B cell (primary cell): ENCODE data around the gene PTPN7. TPM values are rescaled to one million over a fixed set of nuclear protein-coding genes. Genes with fewer than 3 reads are reported as not detected.

Experiments
- ATAC-seq: fragments of 200-7000 bp; cut with Tn5 transposase; one replicate; pipeline ENCODE4 v1.10.0; 2021; ENCODE audit warnings: low read depth, mild to moderate bottlenecking, moderate number of reproducible peaks, moderate library complexity
- CTCF ChIA-PET: fragments of 350-600 bp; sonication (Branson Sonifier 250); formaldehyde crosslinking; loops from one replicate; lab custom pipeline; 2021; ENCODE audit warnings: antibody characterized with exemption, inconsistent platforms; lab: Charles Lee
- POLR2A ChIA-PET: fragments of 350-600 bp; sonication (Branson Sonifier 250); formaldehyde crosslinking; loops from one replicate; lab custom pipeline; 2021; ENCODE audit warnings: antibody characterized with exemption; lab: Charles Lee
- DNase-seq: peaks from one replicate; pipeline ENCODE4 v3.0.0; 2013
- H2AFZ ChIP-seq: 2 replicates; pipeline ENCODE4 v1.6.1; 2012; ENCODE audit warnings: mild to moderate bottlenecking, low read depth, low read length; ENCODE audit not compliant: insufficient read depth, poor library complexity, severe bottlenecking
- H3K27ac ChIP-seq, 2 donors: 1 replicate in 1 of 2; 2 replicates in 1 of 2; pipeline ENCODE4 v1.5.1; 2012 to 2013; ENCODE audit warnings: low read length in 2 of 2, mild to moderate bottlenecking in 2 of 2, moderate library complexity in 1 of 2
- H3K27me3 ChIP-seq, 4 experiments: fragments of 200-600 bp in 1 of 4; sonication (generic) in 1 of 4; replicated peaks in 1 of 4; 1 replicate in 2 of 4; 2 replicates in 2 of 4; pipeline versions ENCODE4 v1.6.1 to v1.7.0; 2013 to 2016; ENCODE audit warnings: low read length in 3 of 4, mild to moderate bottlenecking in 2 of 4, mixed read lengths in 1 of 4, moderate library complexity in 1 of 4; ENCODE audit not compliant: insufficient read depth in 4 of 4, control insufficient read depth in 3 of 4; ENCODE audit errors: control extremely low read depth in 1 of 4
- H3K36me3 ChIP-seq, 2 experiments: replicated peaks in 1 of 2; 1 replicate in 1 of 2; 2 replicates in 1 of 2; pipeline versions ENCODE4 v1.6.1 to v1.7.1; 2013; ENCODE audit warnings: low read length in 1 of 2; ENCODE audit not compliant: insufficient read depth in 2 of 2, control insufficient read depth in 1 of 2; ENCODE audit errors: control extremely low read depth in 1 of 2, extremely low read depth in 1 of 2
- H3K4me1 ChIP-seq, 2 donors: fragments of 200-600 bp in 1 of 2; sonication (generic) in 1 of 2; 1 replicate in 1 of 2; 2 replicates in 1 of 2; pipeline versions ENCODE4 v1.5.1 to v1.6.1; 2013 to 2017; ENCODE audit warnings: low read length in 2 of 2; ENCODE audit not compliant: control insufficient read depth in 2 of 2, insufficient read depth in 2 of 2
- H3K4me2 ChIP-seq: replicated peaks from 2 replicates; pipeline ENCODE3; 2012; ENCODE audit warnings: mild to moderate bottlenecking, low read depth, low read length; ENCODE audit not compliant: poor library complexity, severe bottlenecking
- H3K4me3 ChIP-seq, 5 experiments: fragments of 200-600 bp in 1 of 5; sonication (generic) in 1 of 5; 1 replicate in 3 of 5; 2 replicates in 2 of 5; pipeline versions ENCODE4 v1.5.1 to v1.7.0; 2011 to 2016; ENCODE audit warnings: low read length in 4 of 5, mild to moderate bottlenecking in 4 of 5, low read depth in 2 of 5, control low read depth in 1 of 5, moderate library complexity in 1 of 5; ENCODE audit not compliant: insufficient read depth in 1 of 5; ENCODE audit errors: control extremely low read depth in 1 of 5, extremely low read depth in 1 of 5
- H3K79me2 ChIP-seq: fragments of 200-600 bp; sonication (generic); one replicate; pipeline ENCODE4 v1.6.0; 2016; ENCODE audit warnings: low read length; ENCODE audit not compliant: control insufficient read depth, insufficient read depth
- H3K9ac ChIP-seq: fragments of 200-600 bp; sonication (generic); 2 replicates; pipeline ENCODE4 v1.6.1; 2017; ENCODE audit warnings: mild to moderate bottlenecking, low read length, moderate library complexity
- H3K9me3 ChIP-seq, 3 donors: one replicate each; pipeline versions ENCODE4 v1.6.1 to v1.7.1; 2013; ENCODE audit warnings: low read length in 2 of 3; ENCODE audit not compliant: control insufficient read depth in 2 of 3, insufficient read depth in 1 of 3; ENCODE audit errors: control extremely low read depth in 1 of 3
- H4K20me1 ChIP-seq: 2 replicates; pipeline ENCODE4 v1.6.0; 2012; ENCODE audit warnings: mild to moderate bottlenecking, low read length; ENCODE audit not compliant: insufficient read depth, control insufficient read depth, poor library complexity, severe bottlenecking
- H3K27ac Mint-ChIP-seq: one replicate; pipeline ENCODE4 v1.8.0; 2021; ENCODE audit warnings: mixed read lengths
- H3K27me3 Mint-ChIP-seq: one replicate; pipeline ENCODE4 v1.8.0; 2021; ENCODE audit warnings: mixed read lengths
- H3K4me1 Mint-ChIP-seq: one replicate; pipeline ENCODE4 v1.8.0; 2021; ENCODE audit warnings: mixed read lengths
- H3K4me3 Mint-ChIP-seq: one replicate; pipeline ENCODE4 v1.8.0; 2021; ENCODE audit warnings: mixed read lengths
- H3K9me3 Mint-ChIP-seq: one replicate; pipeline ENCODE4 v1.8.0; 2022; ENCODE audit warnings: mixed read lengths; ENCODE audit not compliant: insufficient read depth
- CTCF ChIP-seq: fragments of 200-600 bp; IDR thresholded peaks from one replicate; pipeline ENCODE4 v1.8.0; 2022; ENCODE audit warnings: antibody characterized with exemption, mild to moderate bottlenecking
- EZH2 ChIP-seq: IDR thresholded peaks from 2 replicates; pipeline ENCODE4 v1.6.1; 2012; ENCODE audit warnings: borderline replicate concordance, low read depth, mild to moderate bottlenecking, moderate library complexity, low read length; ENCODE audit not compliant: insufficient read depth, poor library complexity, severe bottlenecking
- WGBS: methylation state at CpG from one replicate; pipeline ENCODE4 v1.1.5; 2013; ENCODE audit warnings: missing lambda C conversion rate; ENCODE audit not compliant: insufficient coverage; 5-methylcytosine and 5-hydroxymethylcytosine counted together
- intact Hi-C: fragments of 100-400 bp; cut with micrococcal nuclease; formaldehyde crosslinking; loops from one replicate; pipeline ENCODE4 v1.10.0; 2022
- polyA plus RNA-seq: library from polyadenylated mRNA; depleted of rRNA; stranded (reverse); fragments of >200 nt; gene quantifications from 2 replicates; pipeline ENCODE4 v1.2.3, GENCODE V29; 2012
- total RNA-seq, 2 donors: library from RNA; stranded (reverse); fragments of 120-200 nt in 1 of 2; gene quantifications; 1 replicate in 1 of 2; 2 replicates in 1 of 2; pipeline versions ENCODE4 v1.2.3 to v1.2.4, GENCODE V29; 2013 to 2022

The PTPN7 gene
- total and polyA plus RNA-seq, 2 donors (not counting 1 experiment from before 2014, with no cell fraction given), result 16.0 to 37.5 TPM

DNA sequence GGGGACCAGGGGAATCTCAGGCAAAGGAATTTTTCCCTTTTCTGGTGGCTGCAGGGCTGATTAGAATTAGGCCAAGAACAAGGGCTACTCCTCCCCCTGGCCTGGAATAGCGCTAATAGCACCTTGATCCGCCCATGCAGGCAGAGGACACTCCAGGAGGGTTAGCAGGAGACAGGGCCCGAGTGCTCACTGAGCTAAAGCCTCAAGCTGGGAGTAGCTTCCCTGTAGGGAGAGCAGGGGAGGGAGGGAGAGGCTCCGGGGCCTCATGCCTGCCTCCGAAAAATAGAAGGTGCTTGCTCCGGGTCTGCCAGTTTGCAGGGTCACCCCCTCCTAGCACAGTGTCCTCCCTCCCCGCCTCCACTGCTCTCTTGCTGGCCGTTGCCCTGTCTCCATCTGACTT, 3.8 kb downstream of the PTPN7 start:
- intact Hi-C loops, result no loop called here
- WGBS, result 88% methylated on average over 4 of the region's 8 CpGs
- Histone ChIP-seq H3K36me3 (peaks cover 12 to 59% of the 10 kb centered on the region in 2 experiments), H4K20me1 (peaks cover 7% of the 10 kb centered on the region), H3K79me2 (peaks cover 36% of the 10 kb centered on the region), H3K9ac (no peak overlapping the region), H3K4me3 (no peak overlapping the region), H3K27ac (no peak overlapping the region), H3K4me2 (no peak overlapping the region), H2AFZ (no peak overlapping the region), H3K4me1 (peaks cover 27 to 38% of the 10 kb centered on the region in 2 donors), H3K27me3 (no peaks in the 10 kb centered on the region), H3K9me3 (no peaks in the 10 kb centered on the region)
- no peak overlapping the region for H3K27ac Mint-ChIP-seq
- H3K27me3 Mint-ChIP-seq, result no peaks in the 10 kb centered on the region
- ChIA-PET CTCF (interaction anchor here (2.1 to 4.1 kb wide), 6 partner anchors 10 to 157 kb away, joined by 16 to 37 read pairs (median 24); partner anchors contain the start of gene ARL8A), POLR2A (no interaction called here)
- TF ChIP-seq EZH2 (no peak), CTCF (no peak)
- ATAC-seq (no peak), DNase-seq (no peak)
- H3K9me3 Mint-ChIP-seq, result no peaks in the 10 kb centered on the region
- peaks cover 52% of the 10 kb centered on the region for H3K4me1 Mint-ChIP-seq
- no peak overlapping the region for H3K4me3 Mint-ChIP-seq

DNA sequence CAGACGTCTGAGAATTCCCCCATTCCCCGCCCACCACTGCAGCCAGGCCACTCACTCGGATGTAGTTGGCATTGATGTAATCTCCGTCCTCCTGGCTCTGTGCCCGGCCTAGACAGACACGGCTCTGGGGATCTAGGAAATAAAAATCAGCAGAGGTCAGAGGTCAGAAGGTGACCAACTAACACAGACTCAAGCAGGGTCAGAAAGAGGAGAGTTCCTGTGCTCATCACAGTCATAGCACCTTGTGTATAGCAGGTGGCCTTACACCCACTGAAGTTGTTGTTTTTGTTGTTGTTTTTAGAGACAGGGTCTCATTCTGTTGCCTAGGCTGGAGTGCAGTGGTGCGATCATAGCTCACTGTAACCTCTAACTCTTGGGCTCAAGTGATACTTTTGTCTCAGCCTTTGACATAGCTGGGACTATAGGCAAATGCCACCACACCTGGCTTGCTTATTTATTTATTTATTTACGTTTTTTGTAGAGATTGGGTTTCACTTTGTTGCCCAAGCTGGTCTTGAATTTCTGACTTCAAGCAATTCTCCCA, 4.9 kb downstream of the PTPN7 start:
- ChIA-PET CTCF (interaction anchor here (0.6 to 5.5 kb wide), 20 partner anchors 8 to 172 kb away, joined by 3 to 37 read pairs (median 6); partner anchors contain the start of genes ARL8A and LGR6), POLR2A (interaction anchor here (1.2 kb wide), 1 partner anchor 11 kb away, joined by 4 read pairs; the partner anchor contains the start of gene ARL8A)
- no peaks in the 10 kb centered on the region for H3K27me3 Mint-ChIP-seq
- Histone ChIP-seq H2AFZ (no peak overlapping the region), H3K79me2 (peaks cover 25% of the 10 kb centered on the region), H3K4me3 (no peak overlapping the region), H3K27me3 (no peaks in the 10 kb centered on the region), H3K4me2 (no peak overlapping the region), H3K9ac (no peak overlapping the region), H3K4me1 (peaks cover 17 to 28% of the 10 kb centered on the region in 2 donors), H4K20me1 (peaks cover 7% of the 10 kb centered on the region), H3K9me3 (no peaks in the 10 kb centered on the region), H3K27ac (no peak overlapping the region), H3K36me3 (peaks cover 12 to 69% of the 10 kb centered on the region in 2 experiments)
- H3K4me3 Mint-ChIP-seq, result no peak overlapping the region
- H3K9me3 Mint-ChIP-seq, result no peaks in the 10 kb centered on the region
- no peak for DNase-seq
- TF ChIP-seq EZH2, result no peak
- intact Hi-C loops, result loop anchor here (1.0 kb wide), 2 partner anchors 10 to 160 kb away; no protein-coding TSS in a partner anchor
- no peak overlapping the region for H3K27ac Mint-ChIP-seq
- WGBS, result 93% methylated on average over 3 of the region's 8 CpGs
- peaks cover 42% of the 10 kb centered on the region for H3K4me1 Mint-ChIP-seq
- ATAC-seq, result no peak
